H9 (cell line): Measurements from ENCODE around the gene MYBPHL. TPM values are rescaled to one million over a fixed set of nuclear protein-coding genes. Genes with fewer than 3 reads are reported as not detected.

ENCODE experiments used
- DNase-seq: peaks from one replicate; pipeline ENCODE4 v3.0.0-alpha.2; 2017
- H2AFZ ChIP-seq: one replicate; pipeline ENCODE4 v1.6.1; 2013; ENCODE audit warnings: mild to moderate bottlenecking, low read length, control low read depth, moderate library complexity
- H2AK5ac ChIP-seq: 2 replicates; pipeline ENCODE4 v1.6.1; 2013; ENCODE audit warnings: low read length, control low read depth, mixed read lengths; ENCODE audit not compliant: insufficient read length
- H2BK120ac ChIP-seq: one replicate; pipeline ENCODE4 v1.6.1; 2013; ENCODE audit warnings: low read depth, mild to moderate bottlenecking, low read length, control low read depth, inconsistent platforms; ENCODE audit not compliant: poor library complexity, severe bottlenecking
- H2BK12ac ChIP-seq: 2 replicates; pipeline ENCODE4 v1.6.1; 2013; ENCODE audit warnings: low read length, control low read depth, mixed read lengths, low read depth; ENCODE audit not compliant: insufficient read length
- H2BK15ac ChIP-seq: 2 replicates; pipeline ENCODE4 v1.6.1; 2013; ENCODE audit warnings: low read depth, low read length, control low read depth
- H2BK20ac ChIP-seq: one replicate; pipeline ENCODE4 v1.6.1; 2013; ENCODE audit warnings: low read depth, mild to moderate bottlenecking, low read length, control low read depth, inconsistent platforms; ENCODE audit not compliant: poor library complexity, severe bottlenecking
- H2BK5ac ChIP-seq: 2 replicates; pipeline ENCODE4 v1.6.1; 2013; ENCODE audit warnings: low read length, control low read depth, mixed read lengths; ENCODE audit not compliant: insufficient read length
- H3K14ac ChIP-seq: 2 replicates; pipeline ENCODE4 v1.6.1; 2013; ENCODE audit warnings: low read length, control low read depth; ENCODE audit not compliant: insufficient read depth
- H3K18ac ChIP-seq: 2 replicates; pipeline ENCODE4 v1.6.1; 2013; ENCODE audit warnings: low read depth, mild to moderate bottlenecking, mixed read lengths, low read length, control low read depth; ENCODE audit not compliant: insufficient read length
- H3K23ac ChIP-seq: 2 replicates; pipeline ENCODE4 v1.6.1; 2013; ENCODE audit warnings: low read length, control low read depth, mixed read lengths, low read depth; ENCODE audit not compliant: insufficient read length
- H3K23me2 ChIP-seq: 2 replicates; pipeline ENCODE4 v1.6.1; 2013; ENCODE audit warnings: low read depth, mild to moderate bottlenecking, mixed read lengths, low read length, control low read depth; ENCODE audit not compliant: insufficient read length, poor library complexity, severe bottlenecking
- H3K27ac ChIP-seq: 2 replicates; pipeline ENCODE4 v1.5.1; 2013; ENCODE audit warnings: low read length, control low read depth, mixed read lengths, low read depth; ENCODE audit not compliant: insufficient read length
- H3K27me3 ChIP-seq: 2 replicates; pipeline ENCODE4 v1.6.1; 2013; ENCODE audit warnings: low read length, control low read depth, inconsistent platforms; ENCODE audit not compliant: insufficient read depth
- H3K4ac ChIP-seq: 2 replicates; pipeline ENCODE4 v1.6.1; 2013; ENCODE audit warnings: low read depth, mild to moderate bottlenecking, control low read depth, inconsistent platforms, low read length, moderate library complexity
- H3K4me1 ChIP-seq: 2 replicates; pipeline ENCODE4 v1.6.1; 2013; ENCODE audit warnings: low read length, control low read depth, inconsistent platforms; ENCODE audit not compliant: insufficient read depth
- H3K4me2 ChIP-seq: 2 replicates; pipeline ENCODE4 v1.6.1; 2013; ENCODE audit warnings: low read length, control low read depth, mixed read lengths; ENCODE audit not compliant: insufficient read length, insufficient read depth
- H3K56ac ChIP-seq: 2 replicates; pipeline ENCODE4 v1.6.1; 2013; ENCODE audit warnings: low read depth, mild to moderate bottlenecking, mixed read lengths, low read length, control low read depth; ENCODE audit not compliant: insufficient read length
- H3K79me1 ChIP-seq: 2 replicates; pipeline ENCODE4 v1.6.1; 2013; ENCODE audit warnings: low read depth, mild to moderate bottlenecking, moderate library complexity, low read length, control low read depth, inconsistent platforms; ENCODE audit not compliant: insufficient read depth, poor library complexity, severe bottlenecking
- H3K79me2 ChIP-seq: 2 replicates; pipeline ENCODE4 v1.6.1; 2013; ENCODE audit warnings: low read length, control low read depth, inconsistent platforms; ENCODE audit not compliant: insufficient read depth
- H3K9ac ChIP-seq: 2 replicates; pipeline ENCODE4 v1.6.1; 2013; ENCODE audit warnings: low read length, control low read depth, mixed read lengths; ENCODE audit not compliant: insufficient read length; ENCODE audit errors: extremely low read depth
- H3K9me3 ChIP-seq: one replicate; pipeline ENCODE4 v1.6.1; 2013; ENCODE audit warnings: low read depth, low read length, inconsistent platforms; ENCODE audit not compliant: control insufficient read depth
- H3T11ph ChIP-seq: one replicate; pipeline ENCODE4 v1.6.1; 2013; ENCODE audit warnings: mild to moderate bottlenecking, low read length, control low read depth, inconsistent platforms
- H4K20me1 ChIP-seq: one replicate; pipeline ENCODE4 v1.6.1; 2013; ENCODE audit not compliant: control insufficient read depth, insufficient read length, insufficient read depth
- H4K5ac ChIP-seq: 2 replicates; pipeline ENCODE4 v1.6.1; 2013; ENCODE audit warnings: low read depth, mild to moderate bottlenecking, mixed read lengths, low read length, control low read depth; ENCODE audit not compliant: insufficient read length
- H4K8ac ChIP-seq: replicated peaks from 2 replicates; pipeline ENCODE4 v1.6.1; 2013; ENCODE audit warnings: low read length, control low read depth, mixed read lengths, low read depth; ENCODE audit not compliant: insufficient read length
- H4K91ac ChIP-seq: 2 replicates; pipeline ENCODE4 v1.6.1; 2013; ENCODE audit warnings: low read depth, mild to moderate bottlenecking, moderate library complexity, mixed read lengths, low read length, control low read depth; ENCODE audit not compliant: insufficient read length
- H3K27ac Mint-ChIP-seq, 3 experiments: 2 replicates in 2 of 3; 3 replicates in 1 of 3; pipeline ENCODE4 v1.8.0; 2020 to 2021; ENCODE audit warnings: mixed read lengths in 3 of 3, mild to moderate bottlenecking in 1 of 3, moderate library complexity in 1 of 3
- H3K27me3 Mint-ChIP-seq: 2 replicates; pipeline ENCODE4 v1.8.0; 2021; ENCODE audit warnings: low read depth, mild to moderate bottlenecking, moderate library complexity, mixed read lengths
- H3K36me3 Mint-ChIP-seq, 3 experiments: 2 replicates in 2 of 3; 3 replicates in 1 of 3; pipeline ENCODE4 v1.8.0; 2020 to 2021; ENCODE audit warnings: low read depth in 3 of 3, mixed read lengths in 3 of 3; ENCODE audit not compliant: insufficient read depth in 1 of 3
- H3K4me1 Mint-ChIP-seq, 2 experiments: 2 replicates each; pipeline ENCODE4 v1.8.0; 2020; ENCODE audit warnings: mixed read lengths in 2 of 2
- H3K4me3 Mint-ChIP-seq, 2 experiments: 2 replicates in 1 of 2; 3 replicates in 1 of 2; pipeline ENCODE4 v1.8.0; 2020 to 2021; ENCODE audit warnings: mild to moderate bottlenecking in 2 of 2, mixed read lengths in 2 of 2, moderate library complexity in 1 of 2
- H3K9me3 Mint-ChIP-seq, 2 experiments: 2 replicates in 1 of 2; 3 replicates in 1 of 2; pipeline ENCODE4 v1.8.0; 2020; ENCODE audit warnings: mild to moderate bottlenecking in 2 of 2, mixed read lengths in 2 of 2, moderate library complexity in 1 of 2
- CTCF ChIP-seq: fragments of 200-600 bp; sonication (generic); conservative IDR thresholded peaks from 3 replicates; pipeline ENCODE4 v1.8.0; 2021; ENCODE audit warnings: antibody characterized with exemption, mild to moderate bottlenecking
- WGBS: extraction: QIAGEN DNeasy Blood & Tissue Kit; methylation state at CpG from one replicate; pipeline ENCODE4 v1.1.7; 2013; ENCODE audit warnings: missing lambda C conversion rate, low lambda C conversion rate, mixed read lengths; ENCODE audit not compliant: insufficient read length; ENCODE audit errors: extremely low coverage; 5-methylcytosine and 5-hydroxymethylcytosine counted together
- total RNA-seq: library from RNA; stranded (reverse); gene quantifications from 2 replicates; pipeline ENCODE4 v1.2.1, GENCODE V29; 2021

Gene MYBPHL
- total RNA-seq, 1 experiment from 2014 or later = 0.59 TPM

DNA sequence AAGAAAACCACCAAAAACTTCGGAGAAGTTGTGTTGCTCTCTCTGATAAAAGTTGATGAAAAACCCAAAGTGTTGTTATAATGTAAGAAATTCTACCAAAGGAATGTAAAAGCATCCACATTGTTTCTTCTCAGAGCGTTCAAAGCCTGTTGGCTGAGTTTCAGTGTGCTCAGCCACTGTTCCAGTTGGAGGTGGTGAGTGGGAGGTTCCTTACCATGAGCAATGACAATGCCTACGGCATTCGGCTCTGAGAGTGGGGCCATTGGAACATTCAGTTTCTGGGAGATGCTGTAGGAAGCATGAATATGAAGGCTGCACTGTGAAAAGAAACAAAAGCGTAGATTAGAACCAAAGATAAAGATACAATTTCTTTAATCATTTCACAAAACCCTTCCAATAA lies 20.5 kb upstream of the MYBPHL start:
- Histone ChIP-seq H2AK5ac (no peak overlapping the region), H4K8ac (no peak overlapping the region), H3K79me1 (no peaks in the 10 kb centered on the region), H3K23me2 (no peaks in the 10 kb centered on the region), H3K79me2 (no peaks in the 10 kb centered on the region), H2BK5ac (no peak overlapping the region), H3K56ac (no peak overlapping the region), H2BK20ac (no peak overlapping the region), H3K18ac (no peak overlapping the region), H2BK120ac (no peak overlapping the region), H3K14ac (no peak overlapping the region), H3T11ph (no peak overlapping the region), H3K4me1 (no peaks in the 10 kb centered on the region), H4K20me1 (no peaks in the 10 kb centered on the region), H3K27ac (no peak overlapping the region), H3K9ac (no peak overlapping the region), H3K23ac (no peak overlapping the region), H3K9me3 (no peaks in the 10 kb centered on the region), H3K4me2 (no peak overlapping the region), H2BK15ac (no peak overlapping the region), H3K27me3 (no peaks in the 10 kb centered on the region), H4K91ac (no peak overlapping the region), H2AFZ (no peak overlapping the region), H3K4ac (no peak overlapping the region), H4K5ac (no peak overlapping the region), H2BK12ac (no peak overlapping the region)
- no peak overlapping the region for H3K27ac Mint-ChIP-seq
- no peak for TF ChIP-seq CTCF
- no peaks in the 10 kb centered on the region for H3K4me1 Mint-ChIP-seq
- no peak overlapping the region for H3K4me3 Mint-ChIP-seq
- WGBS = no CpG with 5 or more reads among the region's 5 CpGs
- H3K27me3 Mint-ChIP-seq = no peaks in the 10 kb centered on the region
- H3K36me3 Mint-ChIP-seq = peaks cover 34 to 66% (median 47%) of the 10 kb centered on the region in 3 experiments
- H3K9me3 Mint-ChIP-seq = peaks cover 3 to 10% of the 10 kb centered on the region in 2 experiments; a peak in 4 of 5 replicates
- DNase-seq = no peak
